ENCODE data around the gene PGRMC2. TPM values are rescaled to one million over a fixed set of nuclear protein-coding genes. Genes with fewer than 3 reads are reported as not detected.

The PGRMC2 gene
- total and polyA plus RNA-seq, 2 of the 8 experiments (the other 6 are each of a cell fraction or from before 2014, with no cell fraction given), result 9.5 to 85.3 TPM

DNA sequence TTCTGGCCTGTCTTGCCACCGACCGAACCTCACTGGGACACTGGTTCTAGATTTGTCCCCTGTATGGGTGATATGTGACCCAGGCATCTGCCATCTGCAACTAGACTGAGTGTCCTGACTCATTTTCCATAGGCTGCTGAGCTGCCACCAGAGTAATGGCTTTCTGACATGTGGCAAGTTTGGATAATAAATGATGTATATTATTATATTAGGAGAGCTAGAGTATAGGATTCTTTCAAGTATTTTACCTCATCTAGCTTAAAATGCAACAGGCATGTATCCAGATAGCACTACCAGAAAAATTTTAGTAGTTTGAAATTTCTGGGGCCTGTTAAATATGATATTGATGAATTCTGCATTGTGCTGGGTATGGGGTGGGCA lies 15.8 kb upstream of the PGRMC2 start:
- Histone ChIP-seq H2AFZ (ENCODE audit: low read length) (no peak overlapping the region), H4K8ac (ENCODE audit: extremely low read depth, insufficient read depth, low read length) (no peak overlapping the region)
- WGBS, 2 experiments (ENCODE audit: extremely low coverage in 1 of 2, insufficient coverage in 1 of 2, insufficient read length in 1 of 2, insufficient replicate concordance in 2 of 2, low coverage in 1 of 2, low lambda C conversion rate in 2 of 2, missing lambda C conversion rate in 1 of 2), result 100% methylated on average over 2 of the region's 2 CpGs; no CpG with 5 or more reads in 1 of the 2 experiments

More for the DNA sequence above, 15.8 kb upstream of the PGRMC2 start:
- Histone ChIP-seq H3K36me3 (ENCODE audit: control insufficient read depth in 2 of 4, insufficient read depth in 4 of 4, low read length in 3 of 4) (peaks cover 0 to 4% (median 0%) of the 10 kb centered on the region in 4 experiments; a peak in 1 of 8 replicates), H3K27me3 (replicated peaks in 1 of 4; ENCODE audit: control insufficient read depth in 3 of 4, extremely low read depth in 1 of 4, insufficient read depth in 3 of 4, low read length in 3 of 4) (no peaks in the 10 kb centered on the region), H2BK12ac (ENCODE audit: low read depth, low read length) (no peak overlapping the region), H3K4me1 (replicated peaks in 1 of 4; ENCODE audit: control insufficient read depth in 3 of 4, insufficient read depth in 4 of 4, low read length in 3 of 4) (peaks cover 0 to 3% (median 0%) of the 10 kb centered on the region in 4 experiments; a peak in 1 of 7 replicates), H3K79me2 (ENCODE audit: control insufficient read depth in 1 of 2, insufficient read depth in 2 of 2, low read length in 2 of 2) (no peaks in the 10 kb centered on the region), H3K79me1 (ENCODE audit: low read depth, low read length) (no peaks in the 10 kb centered on the region; the same call in 1 of the 2 replicates), H3K56ac (replicated peaks; ENCODE audit: insufficient read length, low read depth, low read length) (no peak overlapping the region), H3K23me2 (ENCODE audit: low read depth, low read length) (peaks cover 1% of the 10 kb centered on the region; the same call in 1 of the 2 replicates), H3K4me2 (ENCODE audit: insufficient read depth in 1 of 2, low read depth in 2 of 2, low read length in 2 of 2) (no peak overlapping the region), H3K4ac (replicated peaks; ENCODE audit: insufficient read length, low read depth, low read length) (no peak overlapping the region), H4K91ac (replicated peaks; ENCODE audit: insufficient read length, low read length) (no peak overlapping the region), H3K9me3 (ENCODE audit: insufficient read depth in 2 of 2, low read depth in 1 of 2, low read length in 1 of 2) (no peaks in the 10 kb centered on the region), H3K18ac (ENCODE audit: extremely low read depth, low read length) (no peak overlapping the region), H3K14ac (ENCODE audit: insufficient read length) (no peak overlapping the region), H3K9ac (replicated peaks in 1 of 4; ENCODE audit: extremely low read depth in 1 of 4, low read depth in 3 of 4, low read length in 3 of 4) (no peak overlapping the region), H4K20me1 (replicated peaks in 1 of 2; ENCODE audit: control insufficient read depth in 1 of 2, insufficient read depth in 2 of 2, low read length in 2 of 2) (no peaks in the 10 kb centered on the region), H2BK120ac (replicated peaks; ENCODE audit: low read depth, low read length) (no peak overlapping the region), H4K5ac (ENCODE audit: insufficient read length, low read depth, low read length) (no peak overlapping the region), H2BK5ac (ENCODE audit: low read depth, low read length) (no peak overlapping the region), H3K4me3 (ENCODE audit: extremely low read depth in 1 of 4, insufficient read depth in 2 of 4, low read depth in 3 of 4, low read length in 4 of 4) (no peak overlapping the region), H2BK15ac (ENCODE audit: low read length) (no peak overlapping the region), H3K23ac (ENCODE audit: insufficient read length) (no peak overlapping the region), H2AK5ac (ENCODE audit: low read depth, low read length) (no peak overlapping the region), H3K27ac (ENCODE audit: low read depth, low read length) (no peak overlapping the region), H2BK20ac (ENCODE audit: low read length) (no peak overlapping the region)
- CTCF ChIA-PET (ENCODE audit: partially characterized antibody), result no interaction called here
- no peak for FAIRE-seq
- TF ChIP-seq NRF1 (IDR thresholded peaks at IDR 0.05; ENCODE audit: low read depth, low read length) (no peak), SRF (IDR thresholded peaks at IDR 0.05; ENCODE audit: low read depth, low read length) (no peak), JUND (IDR thresholded peaks at IDR 0.05; ENCODE audit: low read length) (no peak), CTBP2 (IDR thresholded peaks at IDR 0.05; ENCODE audit: borderline replicate concordance, insufficient read depth, insufficient read length, low read length) (no peak)
- POLR2A ChIA-PET (ENCODE audit: partially characterized antibody), result no interaction called here
- no peak for DNase-seq (ENCODE audit: low read depth in 1 of 2, low spot score in 2 of 2)
